Measurements from ENCODE around the gene UTP11.
"Not testable (repeated sequence)": the region's sequence is repeated elsewhere in the genome, so short reads cannot be mapped to it uniquely, and the experiment has no call there.

UTP11 gene

DNA sequence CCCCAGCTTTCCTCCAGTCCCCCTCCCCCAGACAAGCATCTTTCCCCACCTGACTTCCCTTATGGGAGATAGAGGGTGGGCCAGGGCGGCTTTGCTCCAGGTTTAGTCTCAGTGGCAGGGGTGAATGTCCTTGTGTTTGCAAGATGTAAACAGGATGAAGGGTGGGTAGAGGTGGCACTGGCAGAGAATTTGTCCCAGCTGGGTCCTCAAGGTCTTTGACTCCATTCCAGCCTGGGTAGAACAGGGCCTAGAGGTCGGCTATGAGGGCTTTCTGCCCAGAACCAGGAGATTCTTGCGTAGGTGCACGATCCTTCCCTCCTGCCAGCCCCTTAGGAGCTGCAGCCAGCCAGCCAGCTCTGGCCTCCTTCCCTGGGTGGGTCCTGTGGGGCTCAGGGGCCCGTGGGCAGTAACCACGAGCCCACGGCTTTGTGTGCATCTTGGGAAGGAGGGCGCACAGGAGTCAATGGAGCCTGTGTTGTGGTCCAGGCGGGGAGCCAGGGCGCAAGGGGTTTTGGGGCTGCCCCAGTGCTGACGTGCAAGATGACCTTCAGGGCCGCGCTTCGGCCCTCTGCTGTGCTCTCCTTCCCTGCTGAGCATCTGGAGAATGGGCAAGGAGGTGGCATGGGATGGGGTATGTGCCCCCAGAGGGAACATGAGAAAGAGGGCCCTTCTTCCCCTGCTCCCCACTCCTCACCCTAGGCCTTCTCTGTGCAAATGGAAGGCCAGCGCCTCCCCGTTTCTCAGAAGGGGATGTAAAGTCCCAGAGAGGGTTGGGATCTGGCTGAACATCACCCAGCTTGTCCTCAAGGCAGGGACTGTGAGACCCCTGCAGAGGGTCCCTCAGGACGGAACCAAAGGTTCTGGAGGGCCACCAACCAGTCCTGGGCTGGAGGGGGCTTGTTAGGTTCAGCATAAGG lies 18.3 kb downstream of the UTP11 start:
- Histone ChIP-seq H3K27ac (ENCODE audit: low read depth, low read length) (0 out of 2 replicates have a peak overlapping the region, but pooled peaks have one; percentile 22), H3K27me3 (ENCODE audit: insufficient read depth, low read length) (no peaks in the 10 kb centered on the region), H3K9ac (ENCODE audit: low read depth, low read length) (no peak overlapping the region), H3K36me3 (ENCODE audit: insufficient read depth, low read length) (peaks cover 9% of the 10 kb centered on the region), H3K4me3 (ENCODE audit: low read length) (no peak overlapping the region), H3K4me1 (ENCODE audit: insufficient read depth, low read length) (peaks cover 36% of the 10 kb centered on the region), H3K9me3 (ENCODE audit: insufficient read depth, low read depth, low read length) (no peaks in the 10 kb centered on the region)
- 93% methylated on average over 17 of the region's 17 CpGs for WGBS

DNA sequence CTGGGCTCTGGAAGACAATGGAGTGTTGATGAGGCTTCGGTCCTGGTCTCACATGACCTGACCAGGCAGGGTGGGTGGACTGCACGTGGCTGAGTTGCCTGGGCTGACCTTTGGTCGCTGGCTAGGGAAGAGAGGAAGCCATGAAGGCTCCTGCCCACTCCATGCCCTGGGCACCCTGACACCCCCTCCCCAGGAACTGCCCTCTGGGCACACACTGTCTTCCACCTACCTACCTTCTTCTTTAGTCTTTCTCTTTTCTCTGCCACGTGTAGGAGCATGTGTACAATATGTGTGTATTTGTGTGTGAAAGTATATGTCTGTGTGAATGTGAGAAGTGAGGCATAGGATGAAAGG lies 19.0 kb downstream of the UTP11 start:
- Histone ChIP-seq H3K4me3 (ENCODE audit: low read length) (no peak overlapping the region), H3K4me1 (ENCODE audit: insufficient read depth, low read length) (peaks cover 36% of the 10 kb centered on the region)
- WGBS = 81% methylated on average over 3 of the region's 4 CpGs

DNA sequence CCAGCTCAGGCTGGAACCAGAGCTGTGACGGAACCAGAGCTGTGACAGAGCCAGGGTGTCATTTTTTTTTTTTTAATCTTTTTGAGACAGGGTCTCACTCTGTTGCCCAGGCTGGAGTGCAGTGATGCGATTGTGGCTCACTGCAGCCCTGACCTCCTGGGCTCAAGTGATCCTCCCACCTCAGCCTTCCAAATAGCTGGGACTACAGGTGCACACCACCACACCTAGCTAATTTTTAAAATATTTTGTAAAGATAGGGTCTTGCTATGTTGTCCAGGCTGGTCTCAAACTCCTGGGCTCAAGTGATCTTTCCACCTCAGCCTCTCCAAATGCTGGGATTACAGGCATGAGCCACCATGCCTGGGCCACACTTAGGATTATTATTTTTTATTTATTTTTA lies 20.5 kb downstream of the UTP11 start:
- not testable (repeated sequence) for H3K27ac ChIP-seq (ENCODE audit: low read depth, low read length); H3K36me3 ChIP-seq (ENCODE audit: insufficient read depth, low read length); H3K27me3 ChIP-seq (ENCODE audit: insufficient read depth, low read length); H3K9me3 ChIP-seq (ENCODE audit: insufficient read depth, low read depth, low read length); H3K9ac ChIP-seq (ENCODE audit: low read depth, low read length); H3K4me3 ChIP-seq (ENCODE audit: low read length)
- 94% methylated on average over 2 of the region's 2 CpGs for WGBS
- peaks cover 30% of the 10 kb centered on the region for H3K4me1 ChIP-seq (ENCODE audit: insufficient read depth, low read length)

More for the DNA sequence above, 19.0 kb downstream of the UTP11 start:
- H3K9ac ChIP-seq (ENCODE audit: low read depth, low read length) = no peak overlapping the region
- no peaks in the 10 kb centered on the region for H3K9me3 ChIP-seq (ENCODE audit: insufficient read depth, low read depth, low read length)
- H3K27ac ChIP-seq (ENCODE audit: low read depth, low read length) = no peak overlapping the region
- H3K36me3 ChIP-seq (ENCODE audit: insufficient read depth, low read length) = peaks cover 4% of the 10 kb centered on the region; the same call in 1 of the 2 replicates
- H3K27me3 ChIP-seq (ENCODE audit: insufficient read depth, low read length) = no peaks in the 10 kb centered on the region

DNA sequence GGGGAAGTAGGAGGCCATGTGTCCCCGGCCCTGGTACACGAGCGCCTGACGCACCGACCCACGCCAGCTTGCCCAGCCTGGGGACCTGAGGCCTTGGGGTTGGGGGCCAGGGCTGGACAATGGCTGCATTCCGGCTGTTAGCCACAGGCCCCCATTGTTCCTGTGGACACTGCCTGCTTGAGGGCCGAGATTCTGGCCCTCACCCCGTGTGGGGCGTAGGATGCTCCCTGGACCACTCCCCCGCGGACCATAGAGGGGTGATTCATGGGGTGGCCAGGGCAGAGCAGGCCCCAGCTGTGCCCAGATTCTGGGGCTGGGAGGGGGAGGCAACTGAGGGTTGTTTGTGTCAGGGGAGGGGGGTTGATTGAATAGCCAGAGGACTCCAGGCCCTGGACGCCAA lies 22.3 kb downstream of the UTP11 start:
- WGBS = 94% methylated on average over 13 of the region's 13 CpGs
- Histone ChIP-seq H3K4me3 (ENCODE audit: low read length) (no peak overlapping the region), H3K9me3 (ENCODE audit: insufficient read depth, low read depth, low read length) (no peaks in the 10 kb centered on the region), H3K9ac (ENCODE audit: low read depth, low read length) (no peak overlapping the region), H3K36me3 (ENCODE audit: insufficient read depth, low read length) (no peaks in the 10 kb centered on the region), H3K27me3 (ENCODE audit: insufficient read depth, low read length) (no peaks in the 10 kb centered on the region), H3K27ac (ENCODE audit: low read depth, low read length) (no peak overlapping the region), H3K4me1 (ENCODE audit: insufficient read depth, low read length) (peaks cover 12% of the 10 kb centered on the region)

DNA sequence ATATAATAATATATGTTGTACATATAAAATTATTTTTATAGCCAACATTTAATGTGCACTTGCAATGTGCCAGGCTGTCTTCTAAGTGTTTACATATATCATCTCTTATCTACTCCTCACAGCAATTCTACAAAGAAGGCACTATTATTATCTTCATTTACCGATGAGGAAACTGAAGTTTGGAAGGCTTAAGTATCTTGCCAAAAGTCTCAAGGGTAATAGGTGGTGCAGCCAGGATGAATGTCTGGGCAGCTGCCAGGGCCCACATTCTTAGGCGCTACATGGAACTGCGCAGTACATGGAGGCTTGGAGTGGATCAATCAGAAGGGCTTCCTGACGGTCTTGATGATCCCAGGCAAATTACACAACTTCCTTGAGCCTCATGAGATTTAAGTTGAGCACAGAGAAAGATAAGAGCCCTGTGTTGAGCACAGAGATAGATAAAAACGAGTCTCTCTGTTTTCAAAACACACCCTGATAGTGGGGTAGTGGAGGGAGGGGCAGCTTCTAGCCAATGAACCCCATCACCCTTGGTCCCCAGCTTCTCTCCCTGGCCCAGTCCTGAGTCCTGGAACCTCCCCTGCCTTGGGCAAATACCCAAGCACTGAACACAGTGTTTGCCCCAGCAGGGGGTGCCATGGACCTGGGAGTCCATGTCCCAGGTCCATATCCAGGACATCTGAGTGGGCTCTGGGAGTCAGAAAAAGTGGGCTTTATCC lies 24.8 kb downstream of the UTP11 start:
- no peaks in the 10 kb centered on the region for H3K36me3 ChIP-seq (ENCODE audit: insufficient read depth, low read length)
- 91% methylated on average over 4 of the region's 5 CpGs for WGBS
- no peak overlapping the region for H3K9ac ChIP-seq (ENCODE audit: low read depth, low read length)
- no peaks in the 10 kb centered on the region; the same call in 1 of the 2 replicates for H3K27me3 ChIP-seq (ENCODE audit: insufficient read depth, low read length)
- H3K9me3 ChIP-seq (ENCODE audit: insufficient read depth, low read depth, low read length) = no peaks in the 10 kb centered on the region
- no peak overlapping the region for H3K4me3 ChIP-seq (ENCODE audit: low read length)
- peaks cover 12% of the 10 kb centered on the region; the same call in 1 of the 2 replicates for H3K4me1 ChIP-seq (ENCODE audit: insufficient read depth, low read length)
- H3K27ac ChIP-seq (ENCODE audit: low read depth, low read length) = no peak overlapping the region

DNA sequence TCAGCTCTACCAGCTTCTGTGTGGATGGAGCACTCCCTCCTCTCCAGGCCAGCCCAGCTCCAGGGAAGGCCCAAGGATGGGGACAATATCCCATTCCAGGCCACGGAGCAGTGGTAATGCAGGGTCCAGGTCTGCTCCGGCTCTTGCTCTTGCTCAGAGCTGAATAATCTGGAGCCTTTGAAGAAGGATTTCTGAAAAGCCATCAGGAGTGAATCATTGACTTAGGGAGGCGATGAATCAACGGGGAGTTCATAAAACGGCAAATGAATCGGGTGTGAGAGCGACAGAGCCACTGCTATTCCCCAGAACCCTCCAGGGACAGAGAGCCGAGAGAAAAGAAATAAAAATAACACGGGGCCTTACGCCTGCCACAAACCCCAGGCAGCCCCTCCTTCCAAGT lies 26.3 kb downstream of the UTP11 start:
- H3K9ac ChIP-seq (ENCODE audit: low read depth, low read length) = no peak overlapping the region

DNA sequence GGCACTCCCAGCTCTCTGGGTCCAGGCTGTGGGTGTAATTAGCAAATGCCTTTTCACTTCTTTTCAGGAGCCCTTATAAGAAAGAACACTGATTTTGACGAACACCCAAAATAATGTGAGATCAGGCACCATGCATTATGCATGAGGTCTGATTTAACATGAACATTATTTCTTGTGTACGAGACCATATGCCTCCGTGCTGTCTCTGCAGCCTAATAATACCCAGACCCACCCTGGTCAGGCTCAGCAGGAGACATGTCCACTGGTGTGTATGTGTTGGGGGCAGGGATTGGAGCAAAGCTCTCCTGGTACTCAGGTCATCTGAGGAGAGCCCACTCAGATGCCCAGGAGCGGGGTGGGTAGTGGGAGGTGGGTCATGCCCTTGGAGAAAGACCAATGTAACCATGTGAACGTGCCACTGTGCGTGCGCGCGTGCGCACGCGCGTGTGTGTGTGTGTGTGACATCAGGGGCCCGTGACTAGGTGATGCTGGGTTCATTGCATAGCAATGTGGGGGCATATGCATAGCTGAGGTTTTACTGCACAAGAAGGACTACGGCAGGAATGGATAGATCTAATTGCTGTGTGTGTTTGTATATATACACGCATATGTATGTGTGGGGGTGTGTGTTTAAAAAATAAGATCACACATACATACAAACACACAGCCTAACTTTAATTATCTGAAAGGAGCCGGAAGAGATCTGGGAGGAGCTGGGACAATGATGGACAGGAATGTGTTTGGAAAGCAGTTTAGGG lies 27.0 kb downstream of the UTP11 start:
- H3K27me3 ChIP-seq (ENCODE audit: insufficient read depth, low read length) = peaks cover 18% of the 10 kb centered on the region
- H3K27ac ChIP-seq (ENCODE audit: low read depth, low read length) = no peak overlapping the region
- WGBS = 95% methylated on average over 16 of the region's 17 CpGs
- no peak overlapping the region for H3K9ac ChIP-seq (ENCODE audit: low read depth, low read length)
- peaks cover 23% of the 10 kb centered on the region for H3K4me1 ChIP-seq (ENCODE audit: insufficient read depth, low read length)
- no peaks in the 10 kb centered on the region for H3K9me3 ChIP-seq (ENCODE audit: insufficient read depth, low read depth, low read length)
- peaks cover 9% of the 10 kb centered on the region for H3K36me3 ChIP-seq (ENCODE audit: insufficient read depth, low read length)
- no peak overlapping the region for H3K4me3 ChIP-seq (ENCODE audit: low read length)

More for the DNA sequence above, 26.3 kb downstream of the UTP11 start:
- H3K4me1 ChIP-seq (ENCODE audit: insufficient read depth, low read length) = peaks cover 23% of the 10 kb centered on the region
- peaks cover 9% of the 10 kb centered on the region for H3K36me3 ChIP-seq (ENCODE audit: insufficient read depth, low read length)
- no peak overlapping the region for H3K4me3 ChIP-seq (ENCODE audit: low read length)
- WGBS = 91% methylated on average over 10 of the region's 10 CpGs
- no peak overlapping the region for H3K27ac ChIP-seq (ENCODE audit: low read depth, low read length)
- no peaks in the 10 kb centered on the region for H3K9me3 ChIP-seq (ENCODE audit: insufficient read depth, low read depth, low read length)
- H3K27me3 ChIP-seq (ENCODE audit: insufficient read depth, low read length) = peaks cover 12% of the 10 kb centered on the region

DNA sequence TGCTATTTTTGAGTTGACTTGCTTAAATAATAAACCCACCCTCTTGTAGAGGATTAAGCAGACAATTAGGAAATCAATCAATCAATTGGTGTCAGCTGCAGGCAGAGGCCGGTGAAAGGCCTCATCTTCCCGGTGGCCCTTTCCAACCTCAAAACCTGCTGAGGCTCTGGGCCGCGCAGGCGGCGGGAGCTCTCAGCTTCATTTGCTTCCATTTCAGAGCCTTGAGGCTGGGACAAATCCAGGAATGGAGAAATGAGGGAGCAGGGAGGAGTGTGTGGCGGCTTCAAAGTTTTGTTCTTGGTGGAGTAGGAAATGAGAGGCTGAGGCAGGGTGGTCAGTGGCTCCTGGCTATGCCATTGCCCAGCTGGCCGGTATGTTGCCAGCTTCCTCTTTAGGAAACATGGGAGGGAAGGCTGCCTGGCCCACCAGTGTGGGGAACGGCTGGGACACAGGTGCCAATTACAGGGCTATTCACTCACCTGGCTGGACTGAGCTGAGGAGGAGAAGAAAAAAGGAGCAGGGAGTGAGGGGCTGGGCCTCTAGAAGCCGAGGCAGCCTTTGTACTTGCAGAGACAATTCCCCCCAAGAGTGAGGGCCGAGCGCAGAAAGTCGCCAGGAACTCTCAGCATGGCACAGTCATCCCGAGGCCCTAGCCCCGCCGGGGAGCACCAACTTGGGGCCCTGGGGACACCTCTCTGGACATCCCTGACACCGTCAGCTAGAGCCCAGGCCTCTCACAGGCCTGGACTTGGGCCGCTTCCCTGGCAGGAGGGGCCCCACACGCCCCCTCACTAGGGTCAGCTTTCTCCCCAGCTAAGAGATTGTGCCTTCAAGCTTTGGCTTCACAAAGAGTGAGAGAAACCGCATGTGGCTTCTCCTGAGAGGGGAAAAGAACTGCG lies 29.7 kb downstream of the UTP11 start:
- WGBS = 82% methylated on average over 21 of the region's 21 CpGs
- H3K27ac ChIP-seq (ENCODE audit: low read depth, low read length) = no peak overlapping the region
- peaks cover 23% of the 10 kb centered on the region for H3K4me1 ChIP-seq (ENCODE audit: insufficient read depth, low read length)
- no peaks in the 10 kb centered on the region for H3K9me3 ChIP-seq (ENCODE audit: insufficient read depth, low read depth, low read length)
- H3K4me3 ChIP-seq (ENCODE audit: low read length) = no peak overlapping the region
- peaks cover 9% of the 10 kb centered on the region for H3K36me3 ChIP-seq (ENCODE audit: insufficient read depth, low read length)
- H3K27me3 ChIP-seq (ENCODE audit: insufficient read depth, low read length) = peaks cover 40% of the 10 kb centered on the region
- no peak overlapping the region for H3K9ac ChIP-seq (ENCODE audit: low read depth, low read length)

DNA sequence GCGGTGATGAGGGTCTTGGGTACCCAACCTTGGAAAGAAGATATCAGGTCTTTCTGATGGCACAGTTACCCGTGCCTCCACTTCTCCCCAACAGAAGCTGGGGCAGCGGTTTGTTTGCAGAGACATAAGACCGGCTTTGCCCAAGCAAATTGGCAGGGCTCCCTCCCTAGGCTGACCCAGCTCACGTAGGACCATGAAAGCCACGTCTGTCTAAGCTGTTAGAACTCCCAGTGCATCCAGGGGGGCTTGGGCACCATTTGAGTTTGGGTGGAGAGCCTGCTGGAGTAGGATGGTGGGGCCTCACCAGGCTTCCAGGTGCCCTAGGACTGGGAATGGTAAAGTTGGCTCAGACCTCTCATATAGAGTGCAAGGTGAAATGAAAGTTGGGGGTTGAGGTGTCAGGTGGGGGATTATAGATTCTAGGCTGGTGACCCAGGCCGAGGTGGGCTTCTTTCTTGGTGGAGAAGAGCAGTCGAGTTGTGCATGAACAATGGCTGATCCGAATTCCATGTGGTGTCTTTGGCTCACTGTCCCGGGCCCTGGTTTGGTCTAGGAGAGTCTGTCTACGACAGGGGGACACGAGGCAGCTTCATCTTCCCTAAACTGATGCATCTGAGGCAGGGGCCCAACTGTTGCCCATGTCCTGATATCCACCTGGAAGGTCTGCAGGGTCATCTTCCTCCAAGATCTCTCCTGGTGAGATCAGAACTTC lies 30.7 kb downstream of the UTP11 start:
- no peak overlapping the region for H3K27ac ChIP-seq (ENCODE audit: low read depth, low read length)
- peaks cover 23% of the 10 kb centered on the region for H3K4me1 ChIP-seq (ENCODE audit: insufficient read depth, low read length)
- peaks cover 50% of the 10 kb centered on the region for H3K27me3 ChIP-seq (ENCODE audit: insufficient read depth, low read length)
- H3K9ac ChIP-seq (ENCODE audit: low read depth, low read length) = no peak overlapping the region
- H3K4me3 ChIP-seq (ENCODE audit: low read length) = peak overlapping the region; percentile 66; the same call in 1 of the 2 replicates
- H3K9me3 ChIP-seq (ENCODE audit: insufficient read depth, low read depth, low read length) = no peaks in the 10 kb centered on the region
- WGBS = 90% methylated on average over 12 of the region's 12 CpGs
- peaks cover 9% of the 10 kb centered on the region for H3K36me3 ChIP-seq (ENCODE audit: insufficient read depth, low read length)

All from HUES64 (cell line).